Measurements from ENCODE around the gene ZIC2.
"Not testable (repeated sequence)": the region's sequence is repeated elsewhere in the genome, so short reads cannot be mapped to it uniquely, and the experiment has no call there.

ZIC2 gene

GRCh38 chr13:99981735-99982035 lies at the start of gene ZIC2:
Gene ZIC2, plus strand, starts transcription at chr13:99981784. Its CDS starts 281 bp downstream, at chr13:99982065.
- no peak for DNase-seq

- no peak for DNase-seq
These were observed 48.7 kb upstream of the ZIC2 start for GRCh38 chr13:99932912-99933311.

- no peak for DNase-seq
These were observed 45.8 kb upstream of the ZIC2 start for GRCh38 chr13:99935772-99936171.

- DNase-seq: no peak
These were observed 42.9 kb upstream of the ZIC2 start for GRCh38 chr13:99938635-99939034.

GRCh38 chr13:99941086-99941485 lies 40.5 kb upstream of the ZIC2 start:
- DNase-seq: no peak

GRCh38 chr13:99941911-99942310 lies 39.7 kb upstream of the ZIC2 start:
- no peak for DNase-seq

GRCh38 chr13:99944102-99944501 lies 37.5 kb upstream of the ZIC2 start:
- DNase-seq: no peak

- DNase-seq: no peak
These were observed 37.0 kb upstream of the ZIC2 start for GRCh38 chr13:99944606-99945005.

GRCh38 chr13:99945515-99945914 lies 36.1 kb upstream of the ZIC2 start:
- DNase-seq: not testable (repeated sequence)

- DNase-seq: no peak
These were observed 33.9 kb upstream of the ZIC2 start for GRCh38 chr13:99947666-99948065.

- no peak for DNase-seq
These were observed 33.2 kb upstream of the ZIC2 start for GRCh38 chr13:99948411-99948810.

- no peak for DNase-seq
These were observed 32.5 kb upstream of the ZIC2 start for GRCh38 chr13:99948907-99949678.

- DNase-seq: no peak
These were observed 31.7 kb upstream of the ZIC2 start for GRCh38 chr13:99949679-99950413.

- DNase-seq: not testable (repeated sequence)
These were observed 29.9 kb upstream of the ZIC2 start for GRCh38 chr13:99951666-99952065.

GRCh38 chr13:99953138-99953755 lies 28.3 kb upstream of the ZIC2 start:
- DNase-seq: no peak

- no peak for DNase-seq
These were observed 26.4 kb upstream of the ZIC2 start for GRCh38 chr13:99955107-99955746.

- DNase-seq: no peak
These were observed 25.7 kb upstream of the ZIC2 start for GRCh38 chr13:99955747-99956472.

- DNase-seq: no peak
These were observed 24.9 kb upstream of the ZIC2 start for GRCh38 chr13:99956473-99957349.

- DNase-seq: no peak
These were observed 23.0 kb upstream of the ZIC2 start for GRCh38 chr13:99958406-99959126.

- DNase-seq: no peak
These were observed 22.5 kb upstream of the ZIC2 start for GRCh38 chr13:99959127-99959539.

Data from stimulated activated CD4-positive, alpha-beta T cell treated with anti-CD3 and anti-CD28 coated beads, Interleukin-12 subunit alpha, Interleukin-12 subunit beta, amount 100 ng/mL, for 4 hours (primary cell).